NCI-H446 (cell line): ENCODE measurements around the gene U2AF1.
"Not testable (repeated sequence)": the region's sequence is repeated elsewhere in the genome, so short reads cannot be mapped to it uniquely, and the experiment has no call there.

Source experiments
- DNase-seq, 2 experiments: peaks; one replicate each; lab custom pipeline; 2025; lab: John Stamatoyannopoulos, UW

Gene U2AF1

GRCh38 chr21:43106965-43107793, at the start of gene U2AF1:
Gene U2AF1 (minus strand): TSS chr21:43107570. CDS start chr21:43107494, 76 bp downstream.
- DNase-seq: not testable (repeated sequence)

GRCh38 chr21:43153601-43154000, 46.2 kb upstream of the U2AF1 start:
- not testable (repeated sequence) for DNase-seq

- DNase-seq: not testable (repeated sequence)
Measured at GRCh38 chr21:43149344-43149743, 42.0 kb upstream of the U2AF1 start.

- not testable (repeated sequence) for DNase-seq
Measured at GRCh38 chr21:43147999-43148398, 40.6 kb upstream of the U2AF1 start.

- DNase-seq: not testable (repeated sequence)
Measured at GRCh38 chr21:43146637-43147036, 39.3 kb upstream of the U2AF1 start.

GRCh38 chr21:43141407-43141806, 34.0 kb upstream of the U2AF1 start:
- DNase-seq: not testable (repeated sequence)

- not testable (repeated sequence) for DNase-seq
Measured at GRCh38 chr21:43138944-43139343, 31.6 kb upstream of the U2AF1 start.

- not testable (repeated sequence) for DNase-seq
Measured at GRCh38 chr21:43134520-43134919, 27.1 kb upstream of the U2AF1 start.

GRCh38 chr21:43130094-43130493, 22.7 kb upstream of the U2AF1 start:
- DNase-seq: not testable (repeated sequence)

GRCh38 chr21:43115956-43116355, 8.6 kb upstream of the U2AF1 start:
- not testable (repeated sequence) for DNase-seq

GRCh38 chr21:43114483-43114882, 7.1 kb upstream of the U2AF1 start:
- not testable (repeated sequence) for DNase-seq

GRCh38 chr21:43109006-43109405, 1.6 kb upstream of the U2AF1 start:
- not testable (repeated sequence) for DNase-seq

- DNase-seq: not testable (repeated sequence)
Measured at GRCh38 chr21:43108177-43108576, 807 bp upstream of the U2AF1 start.

GRCh38 chr21:43107794-43108137, 396 bp upstream of the U2AF1 start:
- DNase-seq: not testable (repeated sequence)

- DNase-seq: not testable (repeated sequence)
Measured at GRCh38 chr21:43104642-43105041, 2.7 kb downstream of the U2AF1 start.

GRCh38 chr21:43102281-43102680, 5.1 kb downstream of the U2AF1 start:
- DNase-seq: not testable (repeated sequence)

GRCh38 chr21:43101676-43102075, 5.7 kb downstream of the U2AF1 start:
- not testable (repeated sequence) for DNase-seq

- not testable (repeated sequence) for DNase-seq
Measured at GRCh38 chr21:43101000-43101399, 6.4 kb downstream of the U2AF1 start.

- not testable (repeated sequence) for DNase-seq
Measured at GRCh38 chr21:43091979-43092614, 15.3 kb downstream of the U2AF1 start.

- DNase-seq: not testable (repeated sequence)
Measured at GRCh38 chr21:43090947-43091346, 16.4 kb downstream of the U2AF1 start.

- DNase-seq: not testable (repeated sequence)
Measured at GRCh38 chr21:43089463-43089862, 17.9 kb downstream of the U2AF1 start.

- not testable (repeated sequence) for DNase-seq
Measured at GRCh38 chr21:43082587-43083300, 24.6 kb downstream of the U2AF1 start.
